ENCODE data around the gene FBXL5. TPM values are rescaled to one million over a fixed set of nuclear protein-coding genes. Genes with fewer than 3 reads are reported as not detected.
A peak's percentile ranks its signal among the peaks of the same experiment; 100 is the strongest.

Gene FBXL5
- total and polyA plus RNA-seq, 2 of the 13 experiments (the other 11 are each of a cell fraction or from before 2014, with no cell fraction given), result 17.4 to 45.3 TPM

GRCh38 chr4:15681372-15682241 lies 26.4 kb upstream of the FBXL5 start, which contains the start of gene FAM200B (continued):
- TF ChIP-seq ZBTB40 (IDR thresholded peaks at IDR 0.05), result no peak
- peak; percentile 75; the same call in 1 of the 2 replicates for TF ChIP-seq ZBTB40 (CRISPR knock-in tag; IDR thresholded peaks at IDR 0.05)
- TF ChIP-seq SRF (IDR thresholded peaks at IDR 0.05; ENCODE audit: low read depth, low read length), result no peak
- peak; percentile 99 for TF ChIP-seq ZNF501 (CRISPR knock-in tag; IDR thresholded peaks at IDR 0.05)
- no peak; the same call in 1 of the 2 replicates for TF ChIP-seq KLF15 (CRISPR knock-in tag; IDR thresholded peaks at IDR 0.05; ENCODE audit: borderline replicate concordance)
- peak; percentile 82; the same call in 1 of the 2 replicates for TF ChIP-seq NR0B2 (CRISPR knock-in tag; IDR thresholded peaks at IDR 0.05)
- no peak for TF ChIP-seq LCORL (IDR thresholded peaks at IDR 0.05)
- peak; percentile 66; the same call in 1 of the 2 replicates for TF ChIP-seq LCORL (CRISPR knock-in tag; IDR thresholded peaks at IDR 0.05)
- no peak for TF ChIP-seq REL (CRISPR knock-in tag; conservative IDR thresholded peaks at IDR 0.05)
- no peak for TF ChIP-seq ZFP82 (CRISPR knock-in tag; IDR thresholded peaks at IDR 0.05; ENCODE audit: borderline replicate concordance)
- peak; percentile 7; the same call in 1 of the 2 replicates for TF ChIP-seq CTCF (CRISPR knock-in tag; IDR thresholded peaks at IDR 0.05)
- peak; percentile 73; the same call in 1 of the 2 replicates for TF ChIP-seq FOXJ3 (CRISPR knock-in tag; IDR thresholded peaks at IDR 0.05; ENCODE audit: borderline replicate concordance)
- no peak for TF ChIP-seq PLSCR1 (CRISPR knock-in tag; IDR thresholded peaks at IDR 0.05; ENCODE audit: borderline replicate concordance)
- TF ChIP-seq SNAPC5 (CRISPR knock-in tag; IDR thresholded peaks at IDR 0.05; ENCODE audit: borderline replicate concordance), result peak; percentile 84; the same call in 1 of the 2 replicates
- TF ChIP-seq RBFOX2 (IDR thresholded peaks at IDR 0.05; ENCODE audit: low read depth, low read length), result peak; percentile 86
- TF ChIP-seq ZNF432 (CRISPR knock-in tag; IDR thresholded peaks at IDR 0.05; ENCODE audit: borderline replicate concordance), result no peak
